GM23338 (cell line): Measurements from ENCODE around the gene APLN.

Experiments used
- CREB1 ChIP-seq: fragments of 250-450 bp; sonication (Bioruptor Pico); IDR thresholded peaks from 2 replicates; pipeline ENCODE4 v1.5.0; 2020; ENCODE audit warnings: low read depth, mild to moderate bottlenecking, moderate library complexity
- CTCF ChIP-seq, 2 experiments: fragments of 200-600 bp in 1 of 2; sonication (generic) in 1 of 2; conservative IDR thresholded peaks; 2 replicates each; pipeline versions ENCODE4 v1.5.1 to v1.6.1; 2016 to 2017; ENCODE audit warnings: antibody characterized with exemption in 2 of 2, low read depth in 2 of 2, mild to moderate bottlenecking in 2 of 2, moderate library complexity in 1 of 2
- EZH2 ChIP-seq: fragments of 200-600 bp; sonication (generic); IDR thresholded peaks from one replicate; pipeline ENCODE4 v1.8.0; 2017; ENCODE audit warnings: antibody characterized with exemption, mild to moderate bottlenecking, low read depth; ENCODE audit not compliant: unreplicated experiment
- EZH2phosphoT487 ChIP-seq: fragments of 200-600 bp; sonication (generic); IDR thresholded peaks from one replicate; pipeline ENCODE4 v1.8.1; 2018; ENCODE audit warnings: antibody characterized with exemption; ENCODE audit not compliant: unreplicated experiment
- JUNB ChIP-seq: IDR thresholded peaks from one replicate; pipeline ENCODE4 v1.6.1; 2016; ENCODE audit warnings: antibody characterized with exemption; ENCODE audit not compliant: unreplicated experiment
- NANOG ChIP-seq: IDR thresholded peaks from 2 replicates; pipeline ENCODE4 v1.6.1; 2016; ENCODE audit warnings: antibody characterized with exemption, borderline replicate concordance
- POLR2AphosphoS5 ChIP-seq: IDR thresholded peaks from 2 replicates; pipeline ENCODE4 v1.6.1; 2016; ENCODE audit warnings: antibody characterized with exemption, low read depth
- STAT1 ChIP-seq: IDR thresholded peaks from one replicate; pipeline ENCODE4 v1.6.1; 2016; ENCODE audit warnings: antibody characterized with exemption; ENCODE audit not compliant: unreplicated experiment

- TF ChIP-seq CTCF (conservative IDR thresholded peaks at IDR 0.05; ENCODE audit: low read depth in 2 of 2) (no peak), EZH2 (no peak), NANOG (no peak), POLR2AphosphoS5 (no peak), CREB1 (no peak), EZH2phosphoT487 (no peak), STAT1 (no peak), JUNB (no peak)
Observed at GRCh38 chrX:129653181-129653970, 1.4 kb downstream of the APLN start.
